ENCODE results near the gene FCRL5.

The FCRL5 gene

DNA sequence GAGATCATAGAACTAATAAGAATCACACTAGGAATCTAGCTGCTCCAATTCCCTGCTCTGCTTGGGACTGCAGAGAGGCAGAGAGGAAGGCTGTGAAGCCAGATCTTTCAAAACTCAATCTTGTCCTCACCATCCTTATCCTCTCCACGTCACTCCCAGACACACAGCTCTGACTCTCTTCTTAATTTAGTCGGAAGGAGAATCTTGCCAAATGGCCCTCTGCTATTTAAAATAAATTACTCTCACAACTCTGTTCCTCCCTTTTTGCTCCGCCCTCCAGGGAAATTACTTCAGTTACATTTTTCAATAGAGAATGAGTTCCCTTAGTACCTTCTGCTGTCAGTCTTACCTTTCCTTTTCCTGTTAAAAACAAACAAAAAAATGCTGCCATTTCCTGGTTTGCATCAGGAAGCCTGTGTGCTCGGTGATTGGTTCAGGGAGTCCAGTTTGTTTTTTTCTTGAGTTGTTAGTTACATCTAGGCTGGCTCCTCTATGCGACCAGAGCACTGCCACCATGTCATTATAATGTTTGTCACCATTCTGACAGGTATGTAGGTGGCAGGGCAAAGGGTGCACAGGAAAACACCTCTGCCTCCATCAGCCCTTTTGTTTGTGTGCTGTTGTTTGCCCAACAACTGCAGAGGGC lies 80.1 kb downstream of the FCRL5 start:
- TF ChIP-seq, protein P1, sequence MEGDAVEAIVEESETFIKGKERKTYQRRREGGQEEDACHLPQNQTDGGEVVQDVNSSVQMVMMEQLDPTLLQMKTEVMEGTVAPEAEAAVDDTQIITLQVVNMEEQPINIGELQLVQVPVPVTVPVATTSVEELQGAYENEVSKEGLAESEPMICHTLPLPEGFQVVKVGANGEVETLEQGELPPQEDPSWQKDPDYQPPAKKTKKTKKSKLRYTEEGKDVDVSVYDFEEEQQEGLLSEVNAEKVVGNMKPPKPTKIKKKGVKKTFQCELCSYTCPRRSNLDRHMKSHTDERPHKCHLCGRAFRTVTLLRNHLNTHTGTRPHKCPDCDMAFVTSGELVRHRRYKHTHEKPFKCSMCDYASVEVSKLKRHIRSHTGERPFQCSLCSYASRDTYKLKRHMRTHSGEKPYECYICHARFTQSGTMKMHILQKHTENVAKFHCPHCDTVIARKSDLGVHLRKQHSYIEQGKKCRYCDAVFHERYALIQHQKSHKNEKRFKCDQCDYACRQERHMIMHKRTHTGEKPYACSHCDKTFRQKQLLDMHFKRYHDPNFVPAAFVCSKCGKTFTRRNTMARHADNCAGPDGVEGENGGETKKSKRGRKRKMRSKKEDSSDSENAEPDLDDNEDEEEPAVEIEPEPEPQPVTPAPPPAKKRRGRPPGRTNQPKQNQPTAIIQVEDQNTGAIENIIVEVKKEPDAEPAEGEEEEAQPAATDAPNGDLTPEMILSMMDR (conservative IDR thresholded peaks at IDR 0.05; ENCODE audit: control insufficient read depth, insufficient read depth, low read depth, low read length): no peak

DNA sequence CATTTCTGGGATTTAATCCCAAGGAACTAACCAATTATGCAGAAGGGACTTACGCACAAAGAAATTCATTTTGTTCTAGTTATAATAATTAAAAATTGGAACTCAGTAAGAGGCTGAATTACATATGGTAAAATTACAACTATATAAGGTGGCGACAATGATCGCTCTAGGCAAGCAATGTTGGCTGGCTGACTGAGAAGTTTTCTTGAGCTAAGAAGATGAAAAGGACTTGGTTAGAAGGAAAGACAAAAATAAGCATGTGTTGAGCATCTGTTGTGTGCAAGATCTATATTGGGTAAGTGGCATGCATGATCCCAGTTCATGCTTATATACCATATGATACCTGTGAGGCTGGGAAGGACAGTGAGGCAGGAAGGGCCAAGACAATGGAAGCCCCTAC lies 80.8 kb downstream of the FCRL5 start:
- no peak overlapping the region for H3K4me3 ChIP-seq (ENCODE audit: control insufficient read depth, low read depth, low read length)
- TF ChIP-seq, protein P1 (conservative IDR thresholded peaks at IDR 0.05; ENCODE audit: control insufficient read depth, insufficient read depth, low read depth, low read length): no peak
- no peak for DNase-seq (ENCODE audit: low read depth)

More for the DNA sequence above, 80.1 kb downstream of the FCRL5 start:
- no peak overlapping the region for H3K4me3 ChIP-seq (ENCODE audit: control insufficient read depth, low read depth, low read length)
- no peak for DNase-seq (ENCODE audit: low read depth)

DNA sequence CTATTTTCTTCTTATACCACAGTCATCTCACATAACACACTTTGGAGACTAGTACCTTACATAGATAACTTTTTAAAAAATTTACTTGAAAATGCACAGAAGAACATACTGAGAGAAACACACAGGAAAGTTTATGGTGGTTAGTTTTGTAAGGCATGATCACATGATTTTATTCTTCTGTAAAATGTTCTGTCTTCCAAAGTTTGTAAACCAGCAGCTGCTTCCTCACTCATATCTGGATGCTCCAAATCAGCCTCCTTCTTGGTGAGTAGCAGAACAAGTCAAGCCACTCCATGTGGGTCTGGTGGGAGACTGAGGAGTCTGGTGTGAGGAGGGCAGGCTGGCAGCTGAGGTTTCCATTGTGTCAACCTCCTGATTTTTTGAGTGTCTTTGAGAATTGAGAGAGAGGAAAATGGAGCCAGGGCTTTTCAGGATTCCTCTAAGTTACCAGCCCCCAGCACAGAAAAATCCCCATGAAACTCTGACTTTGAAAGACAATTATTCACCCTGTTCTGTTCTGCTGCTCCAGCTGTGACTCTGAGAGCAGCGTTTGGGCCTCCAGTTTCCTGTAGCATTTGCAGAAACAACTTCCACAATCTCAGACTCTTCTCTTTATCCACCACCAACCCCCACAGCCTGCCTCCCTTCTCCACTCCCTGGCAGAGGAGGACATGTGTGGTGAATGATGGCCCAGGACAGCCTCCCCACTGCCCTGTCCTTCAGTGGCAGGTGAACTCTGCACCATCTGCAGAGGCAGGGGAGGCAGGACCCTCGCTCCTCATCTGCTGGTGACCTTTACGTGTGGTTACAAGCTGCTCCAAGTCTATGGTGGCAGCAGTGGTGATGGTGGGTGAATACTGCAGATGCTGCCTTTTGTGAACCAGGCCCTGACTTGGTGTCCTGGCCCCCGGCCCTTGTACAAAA lies 82.3 kb downstream of the FCRL5 start:
- TF ChIP-seq, protein P1 (conservative IDR thresholded peaks at IDR 0.05; ENCODE audit: control insufficient read depth, insufficient read depth, low read depth, low read length): no peak
- H3K4me3 ChIP-seq (ENCODE audit: control insufficient read depth, low read depth, low read length): no peak overlapping the region
- DNase-seq (ENCODE audit: low read depth): no peak

DNA sequence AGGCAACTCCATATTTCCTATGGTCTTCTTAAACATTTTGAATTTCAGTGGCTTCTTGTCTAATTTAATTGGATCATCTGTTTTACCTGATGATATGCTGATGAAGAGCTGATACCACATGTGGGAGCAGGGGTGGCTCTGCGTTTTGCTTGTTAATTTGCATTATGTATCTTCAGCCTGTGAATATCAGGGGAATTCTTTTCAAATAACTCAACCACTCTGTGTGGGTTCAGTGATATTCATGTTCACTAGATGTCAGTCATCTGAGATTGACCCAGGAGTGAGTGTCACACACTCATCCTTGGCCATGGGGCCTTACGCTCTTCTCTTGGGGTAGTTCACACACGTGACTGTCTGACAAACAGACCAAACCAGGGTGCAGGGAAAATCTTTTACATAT lies 83.0 kb downstream of the FCRL5 start:
- TF ChIP-seq, protein P1 (conservative IDR thresholded peaks at IDR 0.05; ENCODE audit: control insufficient read depth, insufficient read depth, low read depth, low read length): no peak
- no peak for DNase-seq (ENCODE audit: low read depth)

DNA sequence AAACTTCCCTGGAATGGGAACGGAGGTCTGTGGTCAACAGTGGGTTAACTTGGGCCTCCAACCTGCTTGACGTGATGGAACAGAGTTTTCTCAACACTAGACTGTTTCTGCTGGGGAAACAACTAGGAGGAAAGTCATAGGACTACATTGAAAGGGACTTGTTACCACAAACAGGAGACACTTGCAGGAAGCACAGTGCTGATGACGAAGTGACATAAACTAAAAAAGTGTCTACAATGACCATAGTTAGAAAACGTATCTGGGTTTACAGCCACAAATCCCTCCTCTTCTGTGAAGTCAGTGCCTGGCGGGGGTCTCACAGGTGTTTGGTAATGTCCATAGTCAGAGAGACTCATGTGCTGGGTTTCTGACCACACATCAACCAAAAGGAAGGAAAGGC lies 86.3 kb downstream of the FCRL5 start:
- DNase-seq (ENCODE audit: low read depth): no peak
- TF ChIP-seq, protein P1 (conservative IDR thresholded peaks at IDR 0.05; ENCODE audit: control insufficient read depth, insufficient read depth, low read depth, low read length): no peak
- no peak overlapping the region for H3K4me3 ChIP-seq (ENCODE audit: control insufficient read depth, low read depth, low read length)

More for the DNA sequence above, 83.0 kb downstream of the FCRL5 start:
- H3K4me3 ChIP-seq (ENCODE audit: control insufficient read depth, low read depth, low read length): no peak overlapping the region
